Stimulated activated CD8-positive, alpha-beta memory T cell treated with anti-CD3 and anti-CD28 coated beads, Interleukin-4, amount 100 ng/mL, for 24 hours (primary cell): Measurements from ENCODE around the gene TMEM51.

Experiments used
- DNase-seq: peaks from one replicate; pipeline ENCODE4 v3.0.0-alpha.2; 2020; ENCODE audit warnings: low read depth

The TMEM51 gene

DNA sequence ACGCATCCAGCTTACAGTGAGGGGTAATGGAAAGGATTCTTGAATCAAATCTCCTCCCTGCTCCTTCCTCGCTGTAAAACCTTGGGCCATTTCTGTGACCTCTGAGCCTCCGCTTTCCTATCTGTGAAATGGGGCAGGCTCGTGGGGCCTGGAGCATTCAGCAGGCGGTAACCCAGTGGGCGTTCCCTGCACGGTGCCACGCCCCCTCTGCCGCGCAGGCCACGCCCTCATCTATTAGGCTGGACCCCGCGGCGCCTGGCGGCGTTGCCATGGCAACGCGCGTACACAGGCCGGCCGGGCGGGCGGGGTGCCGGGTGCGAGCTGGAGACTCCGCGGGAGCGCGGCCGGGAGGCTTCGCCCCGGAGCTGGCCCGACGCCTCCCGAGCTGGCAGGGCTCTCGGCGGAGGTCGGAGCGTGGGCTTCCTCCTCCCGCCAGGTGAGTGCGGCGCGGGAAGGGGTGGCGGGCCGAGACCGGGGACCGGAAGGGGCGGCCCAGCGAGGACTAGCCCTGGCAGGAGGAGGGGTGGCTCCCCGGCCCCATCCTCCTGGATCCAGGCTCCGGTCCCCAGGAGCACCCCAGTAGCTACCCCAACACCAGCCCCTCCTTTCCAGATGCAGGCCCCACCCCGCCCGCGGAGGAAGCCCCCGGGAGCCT lies 93.5 kb downstream of the TMEM51 start, which contains the start of gene FHAD1:
Gene FHAD1, plus strand, starts transcription at position 264 of the 655 bp plus-strand sequence. CDS start 4,562 bp downstream, outside the sequence.
- DNase-seq, result peak; percentile 49

DNA sequence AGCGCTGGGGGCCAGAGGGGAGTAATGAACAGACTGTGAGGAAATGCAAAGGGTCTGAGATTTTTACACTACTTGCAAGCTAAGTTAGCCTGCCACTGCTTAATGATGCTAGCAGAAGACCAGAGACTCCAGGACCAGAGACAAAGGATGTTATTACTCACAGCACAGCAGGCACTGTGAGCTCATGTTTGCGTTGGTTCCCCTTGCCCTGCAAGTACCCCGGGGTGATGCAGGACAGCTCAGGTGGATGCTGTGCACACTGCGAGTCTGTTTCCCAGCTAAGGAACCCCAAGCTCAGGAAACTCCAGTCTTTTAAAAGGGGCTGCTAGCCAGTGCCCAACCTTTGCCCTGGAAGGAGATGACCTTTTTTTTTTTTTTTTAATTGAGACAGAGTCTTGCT lies 94.7 kb downstream of the TMEM51 start:
- no peak for DNase-seq

GRCh38 chr1:15249081-15249480 lies 95.5 kb downstream of the TMEM51 start:
- DNase-seq, result peak; percentile 37

GRCh38 chr1:15251857-15252835 lies 98.6 kb downstream of the TMEM51 start:
- no peak for DNase-seq

- DNase-seq, result no peak
Measured at GRCh38 chr1:15254559-15254958, 101.0 kb downstream of the TMEM51 start.

DNA sequence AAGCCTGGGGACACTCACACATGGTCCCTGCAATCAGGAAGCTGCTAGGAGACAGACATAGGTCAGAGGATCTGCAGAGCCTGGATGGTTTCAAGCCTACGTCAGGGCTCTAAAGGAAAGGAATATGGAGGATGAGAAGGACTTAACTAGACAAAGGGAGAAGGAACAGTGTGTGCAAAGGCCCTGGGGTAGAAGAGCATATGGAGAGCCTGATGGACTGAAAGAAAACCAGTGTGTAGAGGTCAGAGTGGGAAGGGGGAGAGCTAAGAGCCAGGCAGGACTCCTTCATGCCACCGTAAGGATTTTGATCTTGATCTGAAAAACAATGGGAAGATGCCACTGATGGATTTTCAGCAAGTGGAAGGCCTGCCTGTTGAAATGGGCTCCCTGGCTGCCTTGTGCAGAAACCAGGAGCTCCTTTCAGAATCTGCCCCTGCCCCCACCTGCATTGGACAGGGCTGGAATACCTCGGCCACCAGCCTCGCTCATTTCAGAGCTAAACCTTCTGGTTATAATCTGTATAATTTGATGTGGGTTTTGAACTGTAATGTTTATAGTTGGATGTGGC lies 102.1 kb downstream of the TMEM51 start:
- DNase-seq, result no peak

GRCh38 chr1:15256584-15256983 lies 103.0 kb downstream of the TMEM51 start:
- DNase-seq, result no peak

DNA sequence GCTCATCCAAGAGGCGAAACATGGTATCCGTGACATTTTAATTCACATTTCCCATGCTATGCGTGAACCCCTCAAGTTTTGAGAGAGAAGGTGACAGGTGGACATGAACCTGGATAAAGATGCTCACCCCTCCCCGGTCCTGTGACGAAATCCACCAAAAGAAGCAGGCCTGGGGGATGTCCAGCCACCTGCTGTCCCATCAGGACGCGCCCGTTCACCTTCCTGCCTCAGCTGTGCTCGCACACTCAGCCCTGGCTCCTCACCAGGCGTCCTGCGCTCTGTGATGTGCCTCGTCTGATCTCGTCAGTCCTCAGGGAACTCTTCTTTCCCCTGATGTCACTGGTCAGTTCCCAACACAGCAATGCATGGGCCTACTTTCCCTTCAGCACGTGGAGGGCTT lies 103.8 kb downstream of the TMEM51 start:
- DNase-seq, result no peak

- DNase-seq, result no peak
Measured at GRCh38 chr1:15258833-15259621, 105.5 kb downstream of the TMEM51 start.

DNA sequence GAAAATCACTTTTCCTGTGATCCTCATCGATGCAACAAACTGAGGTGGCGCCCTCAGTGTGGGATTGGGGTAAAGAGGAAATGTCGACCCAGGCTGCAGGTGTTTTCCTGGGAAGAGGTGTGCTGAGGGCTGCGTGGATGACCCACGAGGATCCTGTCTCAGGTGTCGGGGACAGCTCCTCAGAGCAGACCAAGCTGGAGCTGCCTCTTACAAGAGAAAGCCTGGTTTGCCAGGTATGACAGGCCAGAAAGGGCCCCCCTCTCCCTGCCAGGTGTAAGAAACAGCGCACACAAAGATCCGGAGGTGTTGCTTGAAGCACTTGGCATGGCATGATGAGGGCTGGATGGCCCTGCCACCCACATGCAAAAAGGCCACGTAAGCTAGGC lies 106.1 kb downstream of the TMEM51 start:
- DNase-seq, result no peak

- no peak for DNase-seq
Measured at GRCh38 chr1:15260418-15261154, 107.0 kb downstream of the TMEM51 start.

DNA sequence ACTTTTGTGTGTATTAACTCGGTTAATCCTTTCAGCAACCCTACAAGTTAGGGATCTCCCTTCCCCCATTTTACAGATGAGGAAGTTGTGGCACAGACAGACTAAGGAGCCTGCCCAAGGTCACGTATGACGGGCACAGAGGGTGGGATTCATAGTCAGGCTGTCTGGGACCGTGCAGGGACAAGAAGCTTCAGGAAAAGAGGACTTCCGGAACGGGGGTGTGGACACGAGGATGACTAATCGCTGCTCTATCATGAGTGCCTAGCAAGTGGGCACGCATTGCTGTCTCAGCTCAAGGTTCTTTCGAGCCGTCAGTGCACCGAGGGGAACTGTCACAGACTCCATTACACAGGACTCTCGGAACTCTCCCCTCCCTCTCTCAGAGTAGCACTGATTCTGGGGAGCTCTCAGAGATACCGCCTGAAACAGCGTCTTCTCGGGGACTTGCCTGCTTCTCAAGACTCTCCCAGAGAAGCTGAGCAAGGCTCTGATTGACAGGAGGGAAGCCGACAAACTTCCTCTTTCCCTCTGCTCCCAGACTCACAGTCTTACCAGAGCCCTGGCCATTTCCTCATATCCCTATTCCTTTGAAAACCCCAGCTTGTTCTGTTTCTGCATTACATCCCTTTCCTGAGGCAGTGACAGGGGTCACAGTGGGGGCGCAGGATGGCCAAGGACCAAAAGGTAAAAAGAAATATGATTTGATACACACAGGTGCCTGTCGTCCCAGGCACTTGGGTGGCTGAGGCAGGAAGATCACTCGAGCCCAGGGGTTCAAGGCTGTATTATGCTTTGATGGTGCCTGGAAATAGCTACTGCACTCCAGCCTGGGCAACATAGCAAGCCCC lies 107.8 kb downstream of the TMEM51 start:
- no peak for DNase-seq

- no peak for DNase-seq
Measured at GRCh38 chr1:15262003-15262377, 108.4 kb downstream of the TMEM51 start.

- DNase-seq, result no peak
Measured at GRCh38 chr1:15262706-15263105, 109.2 kb downstream of the TMEM51 start.

DNA sequence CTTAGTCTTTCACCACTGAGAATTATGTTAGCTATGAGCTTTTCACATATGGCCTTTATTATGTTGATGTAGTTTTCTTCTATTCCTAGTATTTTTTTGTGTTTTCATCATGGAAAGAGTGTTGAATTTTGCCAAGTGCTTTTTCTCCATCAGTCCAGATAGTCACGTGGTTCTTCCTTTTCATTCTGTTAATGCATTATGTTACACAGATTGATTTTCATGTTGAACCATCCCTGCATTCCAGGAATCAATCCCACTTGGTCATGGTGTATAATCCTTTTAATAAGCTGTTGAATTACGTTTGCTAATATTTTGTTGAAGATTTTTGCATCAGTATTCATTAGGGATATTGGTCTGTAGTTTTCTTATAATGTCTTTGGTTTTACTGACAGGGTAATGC lies 111.2 kb downstream of the TMEM51 start:
- DNase-seq, result no peak
